CD4-positive, alpha-beta T cell treated with Interleukin-6 at 100 ng/mL for 8 hours (primary cell): ENCODE data around the gene WNK4.
A peak's percentile ranks its signal among the peaks of the same experiment; 100 is the strongest.

Experiments used
- DNase-seq: peaks from one replicate; pipeline ENCODE4 v3.0.0-alpha.2; 2020; ENCODE audit warnings: mixed read lengths, low spot score

The WNK4 gene

DNA sequence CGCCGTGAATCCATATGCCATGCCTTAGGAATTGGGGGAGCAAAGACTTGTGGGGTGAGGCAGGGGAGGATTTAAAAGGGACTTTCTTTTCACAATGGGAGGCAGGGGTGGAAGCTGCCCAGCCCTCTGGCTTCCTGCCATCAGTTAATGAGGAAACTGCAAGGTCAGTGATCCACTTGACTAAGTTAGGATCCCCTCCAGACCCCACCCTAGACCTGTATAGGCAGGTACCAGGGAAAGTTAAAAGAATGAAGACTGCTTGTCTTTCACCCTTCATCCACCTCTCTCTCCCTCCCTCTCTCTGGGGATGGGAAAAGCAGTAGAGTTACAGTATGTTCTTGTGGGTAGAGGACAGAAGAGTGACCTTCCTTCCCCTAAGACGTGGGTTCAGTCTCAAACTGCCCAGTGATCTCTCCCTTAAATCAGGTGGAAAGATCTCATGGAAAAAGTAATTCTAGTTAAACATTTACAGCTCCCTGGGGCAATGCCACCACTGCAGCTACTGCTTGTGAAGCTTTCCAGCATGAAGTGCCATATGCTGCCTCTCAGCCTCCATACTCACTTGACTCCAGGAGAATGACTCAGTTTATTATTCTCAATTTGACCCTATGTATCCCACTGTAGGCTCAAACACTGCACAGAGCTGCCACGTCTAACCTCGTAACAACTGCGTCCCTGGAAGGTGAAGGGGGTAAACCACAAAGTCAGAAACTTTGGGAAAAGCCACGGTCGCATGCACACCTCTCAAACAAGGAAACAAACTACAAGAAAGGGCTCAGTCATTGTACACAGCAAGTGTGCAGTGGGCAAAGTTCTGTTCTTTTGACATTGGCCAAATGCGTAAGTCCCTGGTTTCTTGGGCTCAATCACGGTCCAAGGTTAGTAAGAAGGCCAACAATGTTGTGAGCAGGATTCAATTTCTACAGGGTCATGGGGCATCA, 16.9 kb downstream of the WNK4 start:
- no peak for DNase-seq

GRCh38 chr17:42798011-42798382, 17.6 kb downstream of the WNK4 start:
- DNase-seq = no peak

- DNase-seq = peak; percentile 67
Observed at GRCh38 chr17:42798383-42799380, 18.3 kb downstream of the WNK4 start, which contains the start of the genes CNTD1 and COA3. CNTD1 (plus strand) TSS chr17:42798861; CDS start chr17:42799068, 207 bp downstream. COA3 (minus strand) TSS chr17:42798704; CDS start chr17:42798681, 23 bp downstream.

GRCh38 chr17:42803074-42803883, 22.9 kb downstream of the WNK4 start:
- DNase-seq = no peak

- no peak for DNase-seq
Observed at GRCh38 chr17:42804918-42805367, 24.5 kb downstream of the WNK4 start.

- DNase-seq = no peak
Observed at GRCh38 chr17:42806249-42806648, 25.8 kb downstream of the WNK4 start.

DNA sequence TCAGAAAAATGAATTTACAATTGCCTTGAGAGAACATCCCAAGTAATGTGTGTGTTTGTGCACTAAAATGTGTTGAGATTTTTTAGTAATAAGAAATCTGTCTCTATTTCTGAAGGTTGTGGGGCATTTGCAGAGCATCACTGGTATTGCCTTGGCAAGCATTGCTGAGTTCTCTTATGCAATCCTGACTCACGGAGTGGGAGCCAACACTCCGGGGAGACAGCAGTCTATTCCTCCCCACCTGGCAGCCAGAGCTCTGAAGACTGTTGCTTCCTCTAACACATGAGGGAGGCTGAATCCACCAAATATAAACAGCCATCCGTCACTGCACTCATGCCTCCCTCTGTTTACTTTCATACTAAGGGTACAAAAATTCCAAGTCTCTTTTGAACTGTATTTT, 28.8 kb downstream of the WNK4 start:
- no peak for DNase-seq

- no peak for DNase-seq
Observed at GRCh38 chr17:42814633-42815399, 34.4 kb downstream of the WNK4 start.

DNA sequence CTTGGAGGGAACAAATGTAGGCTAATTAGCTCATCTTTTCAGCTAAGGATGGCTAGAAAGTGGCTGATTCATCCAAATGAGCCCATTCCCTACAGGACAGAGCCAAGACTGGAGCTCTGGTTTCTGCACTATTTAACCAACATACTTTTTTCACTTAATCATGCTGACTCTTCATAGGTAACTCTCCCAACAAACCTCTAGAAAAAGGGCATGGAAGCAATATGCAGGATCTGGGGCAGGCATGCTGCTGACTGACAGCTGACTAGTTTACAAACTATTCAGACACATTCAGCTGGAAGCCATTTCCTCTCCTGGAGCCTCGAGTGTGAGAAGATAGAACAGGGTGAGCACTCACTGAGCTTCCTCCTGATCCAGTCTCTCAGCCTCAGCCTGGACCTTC, 37.5 kb downstream of the WNK4 start:
- DNase-seq = no peak

- no peak for DNase-seq
Observed at GRCh38 chr17:42818379-42818778, 38.0 kb downstream of the WNK4 start.

- DNase-seq = peak; percentile 50
Observed at GRCh38 chr17:42819939-42820535, 39.6 kb downstream of the WNK4 start.

DNA sequence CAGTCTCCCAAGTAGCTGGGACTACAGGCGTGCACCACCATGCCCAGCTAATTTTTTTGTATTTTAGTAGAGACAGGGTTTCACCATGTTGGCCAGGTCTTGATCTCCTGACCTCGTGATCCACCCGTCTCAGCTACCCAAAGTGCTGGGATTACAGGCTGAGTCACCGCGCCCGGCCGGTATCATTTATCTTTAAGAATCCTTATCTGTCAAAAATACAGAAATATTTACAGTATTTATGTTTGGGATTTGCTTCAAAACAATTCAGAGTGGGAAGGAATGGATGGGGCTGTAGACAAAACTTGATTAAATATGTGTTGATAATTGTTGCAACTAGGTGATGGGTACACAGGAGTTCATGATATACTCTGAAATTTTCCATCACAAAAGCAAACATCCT, 40.8 kb downstream of the WNK4 start:
- no peak for DNase-seq

- no peak for DNase-seq
Observed at GRCh38 chr17:42827472-42827871, 47.1 kb downstream of the WNK4 start.

DNA sequence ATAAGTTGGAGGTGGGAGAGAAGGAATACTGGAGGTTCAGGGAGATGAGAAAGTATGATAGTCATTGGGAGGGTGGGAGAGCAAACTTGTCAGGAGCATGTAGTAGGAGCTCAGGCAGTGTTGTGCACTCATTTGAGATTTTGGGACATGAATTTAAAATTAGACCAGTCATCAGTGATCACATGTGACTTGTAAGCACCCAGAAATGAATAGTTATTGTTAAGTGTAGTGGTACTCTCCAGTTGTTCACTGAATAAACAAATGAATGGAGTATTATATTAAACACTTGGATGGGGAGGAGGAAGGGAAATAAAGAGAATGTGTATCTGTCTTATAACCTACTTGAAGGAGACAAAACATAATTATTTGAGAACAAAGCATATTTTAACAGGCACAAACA, 50.6 kb downstream of the WNK4 start:
- no peak for DNase-seq

DNA sequence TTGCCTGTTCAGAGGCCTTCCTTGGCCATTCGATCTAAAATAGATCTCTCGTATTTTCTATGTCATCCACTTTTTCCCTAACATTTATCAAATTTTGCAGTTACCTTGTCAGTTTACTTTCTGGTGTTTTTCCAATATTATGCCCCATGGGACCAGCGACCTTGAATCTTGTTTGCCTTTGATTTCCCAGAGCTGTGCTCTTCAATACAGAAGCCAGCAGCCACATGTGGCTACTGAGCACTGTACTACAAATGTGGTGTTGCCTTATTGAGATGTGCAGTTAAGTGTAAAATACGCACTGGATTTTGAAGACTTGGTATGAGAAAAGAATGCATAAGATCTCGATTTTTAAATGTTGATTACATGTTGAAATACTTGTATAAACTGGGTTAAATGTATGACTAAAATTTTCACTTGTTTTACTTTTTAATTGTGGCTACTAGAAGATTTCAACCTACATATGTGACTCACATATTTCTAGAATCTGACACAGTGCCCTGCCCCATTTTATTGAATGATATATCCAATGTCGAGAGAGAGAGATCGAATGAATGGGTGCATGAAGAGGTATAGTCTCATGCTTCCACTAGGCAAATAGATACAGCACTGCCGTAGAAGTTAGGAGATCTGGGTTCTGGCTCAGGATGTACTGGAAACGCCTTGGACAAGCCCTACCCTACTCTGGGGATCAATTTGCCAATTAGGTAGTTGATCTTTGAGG, 52.0 kb downstream of the WNK4 start:
- DNase-seq = no peak

DNA sequence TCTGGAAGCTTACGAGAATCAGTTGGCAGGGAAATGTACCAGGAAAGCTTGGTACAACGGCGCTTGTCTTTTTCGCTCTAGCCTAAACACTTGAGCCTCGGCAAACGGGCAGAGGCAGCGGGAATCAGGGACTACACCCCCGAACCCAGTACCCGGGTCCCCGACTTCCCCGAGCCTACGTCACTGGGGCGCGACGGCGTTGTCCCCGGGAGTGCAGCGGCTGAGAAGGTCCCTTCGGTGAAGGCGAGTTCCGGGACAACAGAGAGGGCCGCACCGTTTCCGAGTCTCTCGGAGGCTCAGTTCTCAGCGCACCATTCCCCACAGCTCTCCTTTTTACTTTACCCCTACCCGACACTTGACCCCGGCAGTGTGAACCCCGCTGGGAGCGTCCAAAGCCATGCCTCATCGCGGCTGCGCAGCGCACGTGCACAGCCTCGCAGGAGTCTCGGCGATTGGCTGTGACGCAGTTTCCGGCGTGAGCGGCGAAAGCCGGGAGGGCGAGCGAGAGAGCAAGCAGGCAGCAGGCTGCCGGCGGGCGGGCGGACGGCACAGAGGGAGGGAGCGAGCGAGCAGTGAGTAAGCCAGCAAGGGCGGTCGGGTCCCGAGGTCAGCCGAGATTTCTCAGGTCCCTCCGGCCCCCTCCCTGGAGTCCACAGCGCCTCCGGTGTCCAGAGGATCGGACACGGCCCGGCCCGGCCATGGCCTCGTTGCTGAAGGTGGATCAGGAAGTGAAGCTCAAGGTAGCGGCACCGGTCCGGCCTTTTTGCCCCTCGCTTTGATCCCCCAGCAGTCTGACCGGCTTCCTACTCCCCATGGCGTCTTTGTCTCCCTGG, 52.7 kb downstream of the WNK4 start, which contains the start of gene PSME3:
TSS of gene PSME3 (plus strand) at position 464 of the 833 bp plus-strand sequence. CDS start at position 699, 235 bp downstream.
- peak; percentile 83 for DNase-seq

DNA sequence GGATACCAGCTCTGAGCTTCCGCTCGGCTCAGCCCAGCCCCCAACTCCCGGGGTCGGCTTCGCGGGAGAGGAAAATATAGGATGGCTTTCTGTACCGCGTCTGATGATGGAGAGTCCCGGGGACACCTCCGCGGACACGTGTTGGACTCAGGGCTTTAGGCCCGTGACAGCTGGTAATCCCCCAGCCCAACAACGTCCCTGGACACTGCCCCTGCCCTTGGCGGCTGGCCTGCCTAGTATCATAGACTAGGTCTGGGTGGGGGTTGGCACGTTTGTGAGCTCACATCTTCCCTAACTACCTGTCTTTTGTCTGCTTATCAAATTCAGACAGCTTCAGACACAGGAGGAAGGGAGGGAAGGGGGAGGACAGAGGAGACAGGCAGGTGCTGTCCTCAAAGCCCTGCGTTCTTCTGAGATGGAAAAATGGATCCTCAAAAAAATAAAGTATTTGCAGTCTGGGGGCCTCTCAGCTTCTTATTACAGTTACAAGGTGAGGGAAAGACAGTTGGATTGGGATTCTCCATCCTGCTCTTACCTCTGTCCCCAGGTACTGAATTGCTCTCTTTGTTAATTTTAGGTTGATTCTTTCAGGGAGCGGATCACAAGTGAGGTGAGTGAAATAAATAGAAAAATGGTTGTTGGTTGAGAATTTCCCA, 53.5 kb downstream of the WNK4 start:
- no peak for DNase-seq

GRCh38 chr17:42835732-42836131, 55.3 kb downstream of the WNK4 start:
- no peak for DNase-seq
